ENCODE data around the gene TEN1. TPM values are rescaled to one million over a fixed set of nuclear protein-coding genes. Genes with fewer than 3 reads are reported as not detected.

The TEN1 gene
- total RNA-seq, 1 donor from 2014 or later, result 5.9 TPM

DNA sequence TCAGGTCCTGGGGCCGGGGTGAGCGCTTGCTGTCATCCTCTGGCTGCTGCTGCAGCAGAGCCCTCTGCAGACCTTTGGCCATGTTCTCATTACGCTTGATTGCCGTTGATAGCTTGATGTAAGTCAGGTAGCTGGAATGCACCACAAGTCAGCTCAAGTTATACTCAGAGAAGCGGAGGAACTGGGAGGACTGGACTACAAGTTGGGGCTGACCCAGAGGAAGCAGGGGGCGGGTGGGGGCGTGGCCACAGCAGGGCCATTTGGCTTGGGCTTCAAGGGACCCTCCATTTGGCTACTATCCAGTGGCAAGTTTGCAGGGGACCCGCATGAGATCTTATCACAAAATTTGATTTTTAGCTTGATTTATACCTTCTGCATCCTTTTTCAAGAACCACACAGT, 67.0 kb downstream of the TEN1 start:
- H3K27ac Mint-ChIP-seq, result no peak overlapping the region
- H3K36me3 ChIP-seq, result peaks cover 5% of the 10 kb centered on the region
- H3K9me3 Mint-ChIP-seq, result no peaks in the 10 kb centered on the region
- H3K4me1 ChIP-seq, result peaks cover 11% of the 10 kb centered on the region
- DNase-seq (ENCODE audit: low spot score), result no peak
- H4K20me1 ChIP-seq (ENCODE audit: low read depth), result no peaks in the 10 kb centered on the region
- no peak overlapping the region for H2AFZ ChIP-seq (replicated peaks)
- no peaks in the 10 kb centered on the region for H3K27me3 ChIP-seq
- peaks cover 57% of the 10 kb centered on the region for H3K36me3 Mint-ChIP-seq
- no peak overlapping the region for H3K9ac ChIP-seq
- H3K4me2 ChIP-seq, result no peak overlapping the region
- H3K9me3 ChIP-seq (ENCODE audit: low read depth), result no peaks in the 10 kb centered on the region
- H3K27me3 Mint-ChIP-seq (ENCODE audit: insufficient read depth, low read depth), result peaks cover 2% of the 10 kb centered on the region
- H3K27ac ChIP-seq, result no peak overlapping the region
- no peaks in the 10 kb centered on the region for H3K79me2 ChIP-seq (ENCODE audit: low read depth)
- H3K4me3 ChIP-seq, result no peak overlapping the region
- peaks cover 25% of the 10 kb centered on the region for H3F3A ChIP-seq (ENCODE audit: low read depth)
- H3K4me1 Mint-ChIP-seq, result peaks cover 4% of the 10 kb centered on the region
- no peak for TF ChIP-seq EZH2 (IDR thresholded peaks at IDR 0.05)
- TF ChIP-seq, protein P1, sequence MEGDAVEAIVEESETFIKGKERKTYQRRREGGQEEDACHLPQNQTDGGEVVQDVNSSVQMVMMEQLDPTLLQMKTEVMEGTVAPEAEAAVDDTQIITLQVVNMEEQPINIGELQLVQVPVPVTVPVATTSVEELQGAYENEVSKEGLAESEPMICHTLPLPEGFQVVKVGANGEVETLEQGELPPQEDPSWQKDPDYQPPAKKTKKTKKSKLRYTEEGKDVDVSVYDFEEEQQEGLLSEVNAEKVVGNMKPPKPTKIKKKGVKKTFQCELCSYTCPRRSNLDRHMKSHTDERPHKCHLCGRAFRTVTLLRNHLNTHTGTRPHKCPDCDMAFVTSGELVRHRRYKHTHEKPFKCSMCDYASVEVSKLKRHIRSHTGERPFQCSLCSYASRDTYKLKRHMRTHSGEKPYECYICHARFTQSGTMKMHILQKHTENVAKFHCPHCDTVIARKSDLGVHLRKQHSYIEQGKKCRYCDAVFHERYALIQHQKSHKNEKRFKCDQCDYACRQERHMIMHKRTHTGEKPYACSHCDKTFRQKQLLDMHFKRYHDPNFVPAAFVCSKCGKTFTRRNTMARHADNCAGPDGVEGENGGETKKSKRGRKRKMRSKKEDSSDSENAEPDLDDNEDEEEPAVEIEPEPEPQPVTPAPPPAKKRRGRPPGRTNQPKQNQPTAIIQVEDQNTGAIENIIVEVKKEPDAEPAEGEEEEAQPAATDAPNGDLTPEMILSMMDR (IDR thresholded peaks at IDR 0.05), result no peak
- no peak for TF ChIP-seq EZH2phosphoT487 (IDR thresholded peaks at IDR 0.05)
- no peak overlapping the region for H3K4me3 Mint-ChIP-seq

GRCh38 chr17:76048025-76048605, 69.1 kb downstream of the TEN1 start:
- no peaks in the 10 kb centered on the region for H3K27me3 ChIP-seq
- H3K9ac ChIP-seq, result no peak overlapping the region
- no peaks in the 10 kb centered on the region for H3K79me2 ChIP-seq (ENCODE audit: low read depth)
- no peak overlapping the region for H3K4me3 ChIP-seq
- H3K4me2 ChIP-seq, result no peak overlapping the region
- peaks cover 54% of the 10 kb centered on the region for H3K36me3 Mint-ChIP-seq
- TF ChIP-seq EZH2 (IDR thresholded peaks at IDR 0.05) (no peak), EZH2phosphoT487 (IDR thresholded peaks at IDR 0.05) (no peak)
- TF ChIP-seq, protein P1 (IDR thresholded peaks at IDR 0.05), result no peak
- H3K27ac Mint-ChIP-seq, result no peak overlapping the region
- H3F3A ChIP-seq (ENCODE audit: low read depth), result peaks cover 15% of the 10 kb centered on the region
- peaks cover 11% of the 10 kb centered on the region for H3K4me1 ChIP-seq
- no peak overlapping the region for H3K27ac ChIP-seq
- no peak overlapping the region for H3K4me3 Mint-ChIP-seq
- DNase-seq (ENCODE audit: low spot score), result no peak
- H3K9me3 Mint-ChIP-seq, result no peaks in the 10 kb centered on the region
- peaks cover 4% of the 10 kb centered on the region for H3K4me1 Mint-ChIP-seq
- peaks cover 2% of the 10 kb centered on the region for H3K27me3 Mint-ChIP-seq (ENCODE audit: insufficient read depth, low read depth)
- no peak overlapping the region for H2AFZ ChIP-seq (replicated peaks)
- H3K36me3 ChIP-seq, result peaks cover 5% of the 10 kb centered on the region
- no peaks in the 10 kb centered on the region for H3K9me3 ChIP-seq (ENCODE audit: low read depth)
- H4K20me1 ChIP-seq (ENCODE audit: low read depth), result no peaks in the 10 kb centered on the region

GRCh38 chr17:76048711-76049110, 69.7 kb downstream of the TEN1 start:
- TF ChIP-seq, protein P1 (IDR thresholded peaks at IDR 0.05), result no peak
- TF ChIP-seq EZH2 (IDR thresholded peaks at IDR 0.05), result no peak
- Mint-ChIP-seq H3K27me3 (ENCODE audit: insufficient read depth, low read depth) (peaks cover 2% of the 10 kb centered on the region), H3K4me1 (peaks cover 4% of the 10 kb centered on the region), H3K36me3 (peaks cover 52% of the 10 kb centered on the region), H3K4me3 (no peak overlapping the region), H3K9me3 (no peaks in the 10 kb centered on the region), H3K27ac (no peak overlapping the region)
- no peak for DNase-seq (ENCODE audit: low spot score)
- no peak overlapping the region for H3K27ac ChIP-seq
- no peak overlapping the region for H2AFZ ChIP-seq (replicated peaks)
- H3F3A ChIP-seq (ENCODE audit: low read depth), result peaks cover 15% of the 10 kb centered on the region
- H3K79me2 ChIP-seq (ENCODE audit: low read depth), result no peaks in the 10 kb centered on the region
- no peaks in the 10 kb centered on the region for H3K9me3 ChIP-seq (ENCODE audit: low read depth)
- H3K36me3 ChIP-seq, result peaks cover 5% of the 10 kb centered on the region
- H3K4me1 ChIP-seq, result peaks cover 11% of the 10 kb centered on the region
- no peak overlapping the region for H3K4me3 ChIP-seq
- no peak overlapping the region for H3K4me2 ChIP-seq
- H3K27me3 ChIP-seq, result no peaks in the 10 kb centered on the region
- no peak overlapping the region for H3K9ac ChIP-seq
- H4K20me1 ChIP-seq (ENCODE audit: low read depth), result no peaks in the 10 kb centered on the region

Measured in neural progenitor cell (in vitro differentiated cells).